ENCODE results near the gene RHBG.
"Not testable (repeated sequence)": the region's sequence is repeated elsewhere in the genome, so short reads cannot be mapped to it uniquely, and the experiment has no call there.

RHBG gene

DNA sequence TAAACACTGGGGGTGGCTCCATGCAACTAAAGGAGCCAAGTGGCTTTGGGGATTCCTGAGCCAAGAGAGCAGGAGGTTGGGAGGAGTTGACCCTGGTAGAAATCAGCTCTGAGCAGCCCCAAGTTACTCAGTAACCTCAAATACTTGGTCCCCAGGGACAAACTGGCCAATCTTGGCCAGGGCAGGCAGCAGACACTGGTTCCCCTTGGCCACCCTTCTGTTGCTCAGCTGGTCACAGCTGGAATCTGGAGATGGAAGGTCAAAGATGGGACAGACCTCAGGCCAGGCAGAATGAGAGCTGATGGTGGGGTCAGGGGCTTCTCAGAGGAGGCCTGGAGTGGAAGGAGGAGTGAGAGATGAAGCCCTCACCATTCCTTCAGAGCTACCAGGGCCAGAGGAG lies 3.3 kb upstream of the RHBG start:
- FAIRE-seq = no peak

DNA sequence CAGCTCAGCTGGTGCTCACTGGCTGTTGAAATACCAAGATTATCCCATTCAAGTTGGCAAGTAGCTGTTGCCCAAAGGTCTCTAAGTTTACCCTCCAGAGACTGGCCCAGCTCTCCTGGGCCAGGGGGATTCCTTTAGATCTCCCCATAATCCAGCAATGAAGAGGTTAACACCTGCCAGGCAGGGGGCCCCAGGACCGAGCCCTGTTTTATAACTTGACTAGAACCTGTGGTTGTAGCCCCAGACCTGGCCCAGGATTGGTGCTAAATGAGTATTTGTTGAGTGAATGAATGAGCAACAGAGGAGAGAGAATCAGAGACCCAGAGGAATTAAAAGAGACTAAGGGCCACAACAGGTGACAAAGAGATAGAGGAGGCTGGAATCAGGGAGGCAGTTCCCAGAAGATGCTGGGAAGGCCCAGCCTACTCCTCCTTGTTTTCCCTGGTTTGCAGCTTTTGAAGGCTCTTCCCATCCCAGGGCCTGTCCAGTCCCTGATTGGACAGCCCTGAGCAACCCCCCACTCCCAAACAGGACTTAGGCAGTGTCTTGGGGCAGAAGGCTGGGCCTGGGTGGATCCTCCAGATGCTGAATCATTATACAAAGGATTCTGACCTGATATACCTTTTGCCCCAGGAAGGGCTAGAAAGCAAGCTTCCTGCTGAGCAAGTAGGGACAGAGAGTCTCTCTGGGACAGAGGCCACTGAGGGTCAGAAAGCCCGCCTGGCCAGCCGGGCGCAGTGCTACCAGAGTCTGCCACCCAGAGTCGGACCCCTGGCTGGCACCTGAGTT lies 2.4 kb upstream of the RHBG start:
- no peak for FAIRE-seq

DNA sequence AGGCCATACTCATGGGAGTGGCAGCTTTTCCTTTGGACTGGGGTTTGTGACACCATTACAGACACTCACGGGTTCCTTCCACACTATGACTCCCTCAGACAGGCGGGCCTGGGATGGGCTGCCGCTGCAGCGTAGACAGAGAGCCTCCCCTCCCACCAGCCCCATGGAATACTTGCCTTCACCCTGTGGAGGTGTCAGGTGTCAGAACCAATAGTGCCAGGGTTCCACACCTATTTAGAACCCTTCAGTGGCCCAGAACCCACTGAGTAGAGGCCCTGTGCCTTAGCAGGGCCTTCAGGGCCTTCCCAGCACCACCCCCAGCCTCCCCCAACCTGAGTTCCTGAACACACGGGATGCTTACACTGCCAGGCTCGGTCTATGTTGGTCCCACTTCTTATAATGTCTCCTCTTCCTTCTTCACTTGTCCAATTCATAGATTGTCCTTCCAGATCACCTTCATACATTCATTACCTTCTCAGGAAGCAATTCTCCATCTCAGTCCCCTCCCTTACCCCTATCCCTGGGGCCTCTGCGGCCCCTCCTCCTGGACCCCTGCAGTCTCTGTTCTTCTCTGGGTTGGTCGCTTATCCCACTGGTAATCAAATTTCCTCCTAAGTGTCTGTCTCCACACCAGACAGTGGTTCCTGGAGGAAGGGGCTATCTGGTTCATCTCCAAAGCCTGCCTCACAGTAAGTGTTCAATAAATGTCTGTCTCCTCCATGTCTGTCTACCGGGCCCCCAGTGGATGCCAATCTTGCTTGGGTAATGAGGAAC lies 1.4 kb upstream of the RHBG start:
- FAIRE-seq = no peak

DNA sequence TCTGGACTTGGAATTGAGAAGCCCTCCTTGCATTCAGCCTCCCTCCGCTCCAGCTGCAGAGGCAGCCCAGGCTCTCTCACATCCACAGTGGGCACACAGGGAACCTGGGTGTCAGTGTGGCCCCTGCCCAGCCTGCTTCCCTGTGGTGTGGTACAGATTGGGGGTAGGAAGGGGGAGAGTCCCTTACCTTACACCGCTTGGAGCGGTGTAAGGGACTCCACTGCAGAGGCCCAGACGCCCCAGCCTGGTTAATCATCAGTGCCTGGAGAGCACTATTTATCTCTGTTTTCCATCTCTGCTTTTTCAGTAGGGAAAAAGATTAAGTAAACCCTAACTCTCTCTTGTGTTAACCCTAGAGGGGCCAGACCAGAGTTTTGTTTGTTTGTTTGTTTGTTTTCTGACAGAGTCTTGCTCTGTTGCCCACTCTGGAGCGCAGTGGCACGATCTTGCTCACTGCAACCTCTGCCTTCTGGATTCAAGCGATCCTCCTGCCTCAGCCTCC lies 803 bp upstream of the RHBG start:
- no peak for FAIRE-seq

DNA sequence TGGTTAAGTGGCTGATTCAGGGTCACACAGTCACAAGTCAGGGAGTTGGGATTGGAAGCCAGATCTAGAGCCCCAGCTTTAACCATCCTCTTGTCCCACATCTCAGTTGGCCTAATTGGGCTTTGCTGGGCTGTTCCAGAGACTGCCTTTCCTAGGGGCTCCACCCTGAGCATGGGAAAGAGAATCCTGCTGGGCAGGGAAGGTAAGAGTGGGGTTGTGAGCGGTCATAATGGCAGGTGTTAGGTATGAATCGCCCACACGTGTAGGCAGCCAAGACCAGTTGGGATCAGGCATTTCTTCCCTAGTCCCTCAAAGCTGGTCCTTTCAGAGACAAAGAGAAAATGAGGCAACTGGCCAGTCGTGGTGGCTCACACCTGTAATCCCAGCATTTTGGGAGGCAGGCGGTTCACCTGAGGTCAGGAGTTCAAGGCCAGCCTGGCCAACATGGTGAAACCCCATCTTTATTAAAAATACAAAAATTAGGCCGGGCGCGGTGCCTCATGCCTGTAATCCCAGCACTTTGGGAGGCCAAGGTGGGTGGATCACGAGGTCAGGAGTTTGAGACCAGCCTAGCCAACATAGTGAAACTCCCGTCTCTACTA lies 775 bp downstream of the RHBG start:
- FAIRE-seq = not testable (repeated sequence)

DNA sequence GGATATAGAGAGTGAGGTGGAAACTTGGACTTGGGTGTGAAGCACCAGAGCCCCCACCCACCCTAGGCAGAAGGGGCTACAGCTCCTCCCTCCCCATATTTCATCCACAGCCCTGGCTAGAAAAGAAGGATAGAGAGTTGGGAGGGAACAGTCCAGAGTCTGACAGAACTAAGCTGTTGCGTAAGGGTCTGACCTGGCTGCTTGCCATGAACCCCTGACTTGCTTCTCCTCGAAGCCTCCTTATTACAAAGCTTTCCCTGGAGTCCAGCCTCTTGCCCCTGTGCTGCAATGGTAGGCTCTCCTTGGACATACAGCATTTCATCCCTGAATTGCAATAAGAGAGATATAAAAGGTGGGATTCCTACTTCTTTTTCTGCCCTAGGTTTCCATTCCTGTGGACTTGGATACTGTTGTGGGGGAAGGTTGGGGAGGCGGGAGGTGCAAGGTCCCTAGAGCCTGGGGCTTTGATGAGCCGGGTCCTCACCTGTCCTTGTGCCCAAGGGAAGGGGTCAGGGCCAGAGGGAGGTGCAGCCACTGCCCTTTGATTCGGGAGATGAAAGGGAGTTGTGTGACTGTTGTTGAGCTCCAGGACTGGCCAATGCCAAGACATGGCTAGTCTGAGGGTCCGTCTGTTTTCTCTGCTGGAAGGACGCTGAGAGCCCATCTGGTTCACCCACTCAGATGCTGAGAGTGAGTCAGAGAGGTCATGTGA lies 2.7 kb downstream of the RHBG start:
- FAIRE-seq = no peak

DNA sequence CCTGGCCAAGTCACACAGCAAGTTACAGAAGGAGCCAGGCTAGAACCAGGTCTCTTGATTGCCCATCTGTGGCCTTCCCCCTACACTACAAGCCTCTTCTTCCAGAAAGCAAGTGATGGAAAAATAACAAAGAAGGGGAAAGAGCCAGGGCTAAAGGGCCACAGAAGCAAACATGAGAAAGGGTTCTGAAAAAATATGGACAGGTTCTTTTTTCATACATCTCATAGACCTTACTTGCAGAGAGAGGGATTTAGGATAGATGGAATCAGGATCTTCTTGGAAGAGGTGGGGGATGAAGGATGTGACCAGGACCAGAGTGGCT lies 3.2 kb downstream of the RHBG start:
- no peak for FAIRE-seq

DNA sequence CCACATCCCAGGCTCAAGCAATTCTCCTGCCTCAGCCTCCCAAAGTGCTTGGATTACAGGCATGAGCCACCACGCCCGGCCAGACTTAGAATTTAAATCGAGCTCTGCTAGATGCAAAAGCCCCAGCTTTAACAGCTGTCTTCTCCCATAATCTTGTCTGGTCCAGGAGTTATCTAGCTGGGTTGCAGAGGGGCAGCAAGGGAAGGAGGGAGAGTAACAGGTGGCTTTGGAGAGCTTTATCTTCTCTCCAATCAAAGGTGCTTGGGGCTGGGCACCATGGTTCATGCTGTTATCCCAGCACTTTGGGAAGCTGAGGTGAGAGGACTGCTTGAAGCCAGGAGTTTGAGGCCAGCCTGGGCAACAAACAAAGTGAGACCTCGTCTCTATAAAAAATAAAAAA lies 3.9 kb downstream of the RHBG start:
- FAIRE-seq = no peak

DNA sequence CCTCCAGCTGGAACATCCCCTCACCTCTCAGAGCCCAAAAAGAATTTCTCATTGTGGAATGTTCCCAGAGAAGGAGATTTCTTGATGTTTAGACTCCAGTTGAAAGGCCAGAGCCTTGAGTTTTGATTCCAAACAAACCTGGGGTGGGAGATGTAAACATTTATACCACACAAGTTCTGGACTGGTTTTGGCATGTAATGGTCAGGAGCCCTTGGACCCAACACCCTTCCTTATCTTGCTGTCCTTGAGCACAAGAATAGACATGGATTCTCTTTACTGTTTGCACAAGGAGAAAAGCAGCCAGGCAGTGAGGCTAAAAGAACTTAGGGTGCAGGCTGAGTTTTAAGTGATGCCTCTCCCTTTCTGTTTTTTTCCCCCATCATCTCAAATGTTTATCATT lies 4.5 kb downstream of the RHBG start:
- no peak for FAIRE-seq

DNA sequence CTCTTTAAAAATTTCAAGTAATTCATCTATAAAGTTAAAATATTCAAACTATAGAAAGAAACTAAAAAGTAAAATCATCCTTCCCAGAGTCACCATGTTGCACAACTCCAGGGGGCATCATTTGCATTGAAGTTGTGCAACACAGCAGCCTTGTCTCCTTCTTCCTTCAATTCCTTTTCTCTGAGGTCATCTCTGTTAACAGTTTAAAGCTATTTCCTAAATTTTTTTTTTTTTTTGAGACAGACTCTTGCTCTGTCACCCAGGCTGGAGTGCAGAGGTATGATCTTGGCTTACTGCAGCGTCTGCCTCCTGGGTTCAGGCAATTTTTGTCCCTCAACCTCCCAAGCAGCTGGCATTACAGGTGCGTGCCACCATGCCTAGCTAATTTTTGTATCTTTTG lies 7.1 kb downstream of the RHBG start:
- no peak for FAIRE-seq

DNA sequence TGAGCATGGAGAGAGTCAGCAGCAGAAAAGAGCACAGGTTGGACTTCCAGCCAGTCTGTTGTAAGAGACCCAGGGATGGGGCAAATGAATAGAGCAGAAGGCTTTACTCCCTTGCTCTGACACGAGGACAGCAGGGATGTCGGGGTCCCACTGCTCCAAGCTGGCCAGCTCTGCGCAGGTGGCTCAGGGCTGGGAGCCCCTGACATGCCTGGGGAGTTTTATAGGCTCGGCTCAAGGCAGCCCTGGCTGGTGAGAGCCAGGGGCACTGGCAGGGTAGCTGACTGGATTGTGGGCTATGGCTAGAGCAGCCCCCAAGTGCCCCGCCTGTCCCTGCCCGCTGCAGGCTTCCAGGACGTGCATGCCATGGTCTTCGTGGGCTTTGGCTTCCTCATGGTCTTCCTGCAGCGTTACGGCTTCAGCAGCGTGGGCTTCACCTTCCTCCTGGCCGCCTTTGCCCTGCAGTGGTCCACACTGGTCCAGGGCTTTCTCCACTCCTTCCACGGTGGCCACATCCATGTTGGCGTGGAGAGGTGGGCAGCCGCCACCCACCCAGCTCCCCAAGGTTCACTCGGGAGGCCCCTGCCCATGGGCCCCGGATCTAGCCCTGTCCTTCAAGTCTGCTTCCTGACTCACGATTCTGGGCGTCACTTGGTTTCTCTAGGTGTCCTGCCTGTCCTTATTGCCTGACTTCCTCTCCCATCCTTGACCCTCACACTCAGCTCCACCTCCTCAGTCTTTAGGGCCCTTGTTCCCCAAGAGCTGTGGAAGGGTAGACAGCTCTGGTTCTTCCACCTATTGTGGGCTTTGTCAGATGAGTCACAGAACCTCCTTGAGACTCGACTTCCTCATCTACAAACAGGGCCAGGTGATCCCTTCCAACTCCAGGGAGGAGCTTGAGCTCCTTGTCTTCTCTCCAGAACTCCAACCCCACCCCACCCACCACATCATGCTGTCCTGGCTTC lies 8.2 kb downstream of the RHBG start:
- no peak for FAIRE-seq

DNA sequence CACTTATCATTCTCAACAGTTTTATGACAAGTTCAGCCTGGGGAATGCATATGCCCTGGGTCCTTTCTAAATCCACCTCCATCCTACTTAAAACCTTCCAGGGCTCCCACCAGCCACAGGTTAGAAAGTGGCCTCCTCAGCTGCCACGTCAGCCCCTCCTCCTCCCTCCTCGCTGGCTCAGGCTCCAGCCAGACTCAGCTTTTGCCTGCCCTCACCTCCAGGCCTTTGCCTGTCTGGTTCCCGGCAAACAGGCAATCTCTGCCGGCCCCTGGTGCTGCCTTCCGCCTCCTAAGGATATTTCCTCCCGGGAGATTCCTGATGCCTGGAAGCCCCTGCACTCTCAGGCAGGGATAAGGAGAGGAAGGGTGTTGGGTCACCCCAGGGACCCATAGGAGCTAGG lies 9.5 kb downstream of the RHBG start:
- no peak for FAIRE-seq

DNA sequence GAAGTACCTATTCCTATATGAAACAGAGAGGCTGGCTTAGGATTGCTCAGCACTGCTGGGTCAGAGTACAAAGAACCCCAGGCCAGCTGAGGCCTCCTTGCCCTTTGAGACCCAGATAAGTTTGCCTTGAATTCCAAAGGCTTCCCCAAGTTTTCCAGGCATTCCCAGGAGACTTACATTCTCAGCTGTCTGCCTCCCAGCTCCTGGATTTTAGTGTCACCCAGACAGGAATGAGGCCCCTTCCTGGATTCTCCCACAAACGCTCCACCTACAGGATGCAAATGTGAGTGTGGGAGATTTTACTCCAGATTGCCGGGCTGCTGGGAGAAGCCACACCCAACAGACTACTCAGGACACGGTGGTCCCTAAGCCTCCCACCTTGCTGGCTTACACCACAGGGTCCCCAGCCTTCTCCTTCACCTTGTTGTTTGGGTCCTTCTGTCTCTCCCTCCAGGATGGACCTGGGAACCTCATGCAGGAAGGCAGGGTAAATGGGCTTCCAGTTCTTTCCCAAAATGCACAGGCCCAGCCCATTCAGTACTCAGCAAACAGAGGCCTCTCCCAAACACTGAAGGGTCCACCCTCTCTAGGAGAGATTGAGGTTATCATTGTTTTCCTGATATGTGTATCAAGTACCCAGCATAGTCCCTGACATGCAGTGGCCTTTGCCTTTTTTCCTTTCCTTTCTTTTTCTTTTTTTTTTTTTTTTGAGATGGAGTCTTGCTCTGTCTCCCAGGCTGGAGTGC lies 10.6 kb downstream of the RHBG start:
- no peak for FAIRE-seq

DNA sequence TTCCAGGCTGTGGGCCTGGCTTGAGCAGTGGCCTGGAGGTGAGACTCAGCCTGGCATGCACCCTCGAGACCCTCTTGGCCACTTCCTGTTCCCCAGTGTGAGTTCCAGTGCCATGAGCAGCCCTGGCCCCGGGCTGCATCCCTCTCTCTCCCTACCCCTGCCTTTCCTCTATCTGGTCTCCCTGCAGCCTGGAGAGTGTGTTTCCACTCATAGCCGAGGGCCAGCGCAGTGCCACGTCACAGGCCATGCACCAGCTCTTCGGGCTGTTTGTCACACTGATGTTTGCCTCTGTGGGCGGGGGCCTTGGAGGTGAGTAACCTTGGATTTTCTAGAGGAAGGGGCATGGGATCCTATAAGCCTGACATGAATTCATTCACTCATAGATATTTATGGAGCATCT lies 13.6 kb downstream of the RHBG start:
- no peak for FAIRE-seq

DNA sequence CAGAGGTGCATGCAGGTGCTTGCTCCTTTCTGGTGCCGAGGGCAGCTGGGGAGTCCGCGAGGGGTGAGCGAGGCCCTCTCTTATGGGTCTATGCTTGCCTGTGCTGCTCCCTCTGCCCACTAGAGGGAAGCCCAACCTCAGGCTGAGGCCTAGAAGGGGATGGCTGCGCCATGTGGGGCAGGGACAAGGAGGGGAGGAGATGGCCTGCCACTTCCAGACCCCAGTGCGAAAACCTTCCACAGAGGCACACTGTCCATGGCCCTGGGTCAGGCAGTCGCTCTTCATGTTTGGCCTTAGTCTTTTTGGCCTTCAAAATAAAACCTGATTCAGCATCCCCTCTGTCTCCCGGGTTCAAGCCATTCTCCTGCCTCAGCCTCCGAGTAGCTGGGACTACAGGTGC lies 14.0 kb downstream of the RHBG start:
- no peak for FAIRE-seq

DNA sequence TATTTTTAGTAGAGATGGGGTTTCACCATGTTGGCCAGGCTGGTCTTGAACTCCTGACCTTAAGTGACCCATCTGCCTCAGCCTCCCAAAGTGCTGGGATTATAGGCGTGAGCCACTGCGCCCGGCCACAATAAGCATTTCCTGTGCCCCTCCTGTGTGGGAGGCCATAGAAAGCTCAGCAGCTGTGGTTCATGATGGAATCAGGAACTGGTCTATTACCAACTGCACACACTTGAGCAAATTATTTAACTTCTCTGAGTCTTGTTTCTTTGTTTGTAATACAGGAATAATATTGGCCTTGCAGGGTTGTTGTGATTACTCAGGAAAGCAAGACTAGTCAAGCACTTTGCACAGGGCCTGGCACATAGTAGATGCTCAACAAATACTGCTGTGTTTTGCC lies 15.0 kb downstream of the RHBG start:
- FAIRE-seq = no peak

DNA sequence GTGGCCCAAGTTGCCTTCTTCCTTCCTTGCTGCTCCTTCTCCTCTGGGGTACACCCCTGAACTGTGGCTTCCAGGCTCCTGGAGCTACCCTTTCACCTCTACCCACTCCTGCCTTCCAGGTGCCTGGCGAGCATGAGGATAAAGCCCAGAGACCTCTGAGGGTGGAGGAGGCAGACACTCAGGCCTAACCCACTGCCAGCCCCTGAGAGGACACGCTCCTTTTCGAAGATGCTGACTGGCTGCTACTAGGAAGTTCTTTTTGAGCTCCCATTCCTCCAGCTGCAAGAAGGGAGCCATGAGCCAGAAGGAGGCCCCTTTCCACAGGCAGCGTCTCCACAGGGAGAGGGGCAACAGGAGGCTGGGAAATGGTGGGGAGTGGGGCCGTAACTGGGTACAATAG lies 15.6 kb downstream of the RHBG start:
- no peak for FAIRE-seq

DNA sequence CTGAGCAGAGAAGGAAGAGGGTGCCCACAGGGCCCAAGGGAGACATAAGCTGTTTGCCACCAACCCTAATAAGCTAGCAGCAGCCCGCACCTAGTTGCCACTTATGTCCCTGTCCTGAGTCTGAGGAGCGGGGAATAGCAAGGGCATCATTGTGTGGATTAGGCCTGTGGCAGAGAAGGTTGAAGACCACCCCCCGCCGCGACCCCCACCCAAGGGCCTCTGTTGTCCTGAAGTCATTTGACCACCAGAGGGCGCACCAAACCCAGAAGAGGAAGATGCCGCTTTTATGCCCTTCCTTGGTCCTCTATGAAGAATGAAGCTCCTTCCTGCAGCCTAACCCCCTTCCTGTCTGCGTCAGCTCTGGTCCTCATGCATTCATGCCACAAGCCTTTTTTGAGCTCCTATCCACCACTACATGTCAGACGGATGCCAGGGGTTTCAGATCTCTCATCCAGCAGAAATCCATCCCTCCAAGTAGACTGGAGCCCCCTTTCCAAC lies 16.6 kb downstream of the RHBG start:
- FAIRE-seq = no peak

DNA sequence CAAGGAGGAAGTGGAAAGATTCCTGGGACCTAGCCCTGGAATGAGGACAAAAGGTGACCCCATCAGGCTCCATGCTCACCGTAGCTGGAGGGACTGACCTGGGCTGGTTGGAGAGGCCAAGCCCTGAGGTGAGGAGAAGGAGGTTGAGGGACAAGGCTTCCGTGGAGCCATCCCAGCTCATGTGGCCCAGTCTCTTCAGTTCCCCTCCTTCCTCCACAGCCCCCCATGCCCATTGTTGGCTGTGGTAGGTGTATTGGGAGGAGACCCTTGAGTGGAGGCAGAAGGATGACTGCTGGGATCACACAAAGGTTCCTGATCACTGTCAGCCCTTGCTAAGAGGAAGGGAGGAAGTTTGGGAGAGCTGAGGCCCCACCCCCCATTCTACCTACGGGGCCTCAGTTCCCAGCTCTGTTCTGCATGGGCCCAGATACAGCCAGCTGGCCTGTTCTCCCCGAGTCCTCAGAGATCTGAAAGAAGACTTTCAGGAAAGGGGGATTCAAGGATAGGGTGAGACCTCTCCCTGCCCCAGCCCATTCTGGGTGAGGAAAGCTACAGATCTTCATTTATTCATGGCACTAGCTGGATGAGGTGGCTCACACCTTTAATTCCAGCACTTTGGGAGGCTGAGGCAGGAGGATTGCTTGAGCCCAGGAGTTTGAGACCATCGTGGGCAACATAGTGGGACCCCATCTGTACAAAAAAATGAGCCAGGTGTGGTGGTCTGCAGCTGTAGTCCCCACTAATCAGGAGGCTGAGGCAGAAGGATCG lies 17.3 kb downstream of the RHBG start:
- FAIRE-seq = no peak
